Right ventricle myocardium superior (tissue), 1 donor: ENCODE results near the gene HEG1. TPM values are rescaled to one million over a fixed set of nuclear protein-coding genes. Genes with fewer than 3 reads are reported as not detected.

ENCODE experiments used
- ATAC-seq: fragments of 200-7000 bp; cut with Tn5 transposase; one replicate; pipeline ENCODE4 v1.9.1; 2020; ENCODE audit warnings: mild to moderate bottlenecking; ENCODE audit not compliant: poor library complexity
- DNase-seq: peaks from one replicate; pipeline ENCODE4 v3.0.0-alpha.2; 2020
- intact Hi-C: fragments of 100-400 bp; cut with DNase I; formaldehyde crosslinking; loops from one replicate; pipeline ENCODE4 v1.11.2; 2022
- total RNA-seq: library from RNA; stranded (reverse); fragmentation: NEBNext Ultra II Directional; extraction: Animal tissue kit (Norgen Biotek cat#: 25700); gene quantifications from one replicate; pipeline ENCODE4 v1.2.1, GENCODE V29; 2021
- donor health status: DM: no; HTN: yes; CAD: no; lungs with severe emphysema.

Gene HEG1
- total RNA-seq, 1 donor from 2014 or later = 91.1 TPM

- no peak for DNase-seq
- ATAC-seq = no peak
- intact Hi-C loops = no loop called here
Measured at GRCh38 chr3:125028657-125029056, 27.1 kb downstream of the HEG1 start.

- ATAC-seq = no peak
- intact Hi-C loops = no loop called here
Measured at GRCh38 chr3:125025642-125026041, 30.2 kb downstream of the HEG1 start.

GRCh38 chr3:125024817-125025216 lies 31.0 kb downstream of the HEG1 start:
- intact Hi-C loops = no loop called here
- DNase-seq (peak; percentile 69), ATAC-seq (peak; percentile 86)

More at GRCh38 chr3:125025642-125026041, 30.2 kb downstream of the HEG1 start:
- no peak for DNase-seq

- ATAC-seq = peak; percentile 48
- intact Hi-C loops = no loop called here
- DNase-seq = no peak
Measured at GRCh38 chr3:125023833-125024555, 31.8 kb downstream of the HEG1 start.

- ATAC-seq (no peak), DNase-seq (no peak)
- intact Hi-C loops = no loop called here
Measured at GRCh38 chr3:125022206-125022605, 33.6 kb downstream of the HEG1 start.

GRCh38 chr3:125019271-125019670 lies 36.5 kb downstream of the HEG1 start:
- intact Hi-C loops = no loop called here
- no peak for DNase-seq
- no peak for ATAC-seq

- no peak for ATAC-seq
- intact Hi-C loops = no loop called here
Measured at GRCh38 chr3:125017406-125017805, 38.4 kb downstream of the HEG1 start.

GRCh38 chr3:125014570-125015179 lies 41.1 kb downstream of the HEG1 start:
- no peak for DNase-seq
- peak; percentile 80 for ATAC-seq
- intact Hi-C loops = no loop called here

More at GRCh38 chr3:125017406-125017805, 38.4 kb downstream of the HEG1 start:
- DNase-seq = no peak

GRCh38 chr3:125013095-125013494 lies 42.7 kb downstream of the HEG1 start:
- DNase-seq = no peak
- no peak for ATAC-seq
- intact Hi-C loops = no loop called here

- no peak for ATAC-seq
- DNase-seq = no peak
Measured at GRCh38 chr3:125011941-125012340, 43.9 kb downstream of the HEG1 start.

GRCh38 chr3:125010393-125010792 lies 45.4 kb downstream of the HEG1 start:
- ATAC-seq = no peak
- intact Hi-C loops = no loop called here

More at GRCh38 chr3:125011941-125012340, 43.9 kb downstream of the HEG1 start:
- intact Hi-C loops = no loop called here

GRCh38 chr3:125008766-125009165 lies 47.0 kb downstream of the HEG1 start:
- ATAC-seq = no peak
- no peak for DNase-seq
- intact Hi-C loops = loop anchor here (10.0 kb wide), 1 partner anchor 46 kb away; the partner anchor contains the start of gene HEG1

More at GRCh38 chr3:125010393-125010792, 45.4 kb downstream of the HEG1 start:
- DNase-seq = no peak

- DNase-seq (no peak), ATAC-seq (no peak)
- intact Hi-C loops = loop anchor here (10.0 kb wide), 1 partner anchor 48 kb away; the partner anchor contains the start of gene HEG1
Measured at GRCh38 chr3:125006291-125006731, 49.5 kb downstream of the HEG1 start.

GRCh38 chr3:125005676-125006075 lies 50.1 kb downstream of the HEG1 start:
- DNase-seq (no peak), ATAC-seq (no peak)
- intact Hi-C loops = loop anchor here (10.0 kb wide), 1 partner anchor 49 kb away; the partner anchor contains the start of gene HEG1

- intact Hi-C loops = loop anchor here (10.0 kb wide), 1 partner anchor 50 kb away; the partner anchor contains the start of gene HEG1
- ATAC-seq (no peak), DNase-seq (no peak)
Measured at GRCh38 chr3:125005222-125005621, 50.6 kb downstream of the HEG1 start.

GRCh38 chr3:125003859-125004595 lies 51.8 kb downstream of the HEG1 start:
- ATAC-seq (peak; percentile 12), DNase-seq (no peak)
- intact Hi-C loops = loop anchor here (10.0 kb wide), 1 partner anchor 51 kb away; the partner anchor contains the start of gene HEG1

GRCh38 chr3:125003369-125003853 lies 52.4 kb downstream of the HEG1 start:
- peak; percentile 76 for DNase-seq
- intact Hi-C loops = loop anchor here (10.0 kb wide), 1 partner anchor 51 kb away; the partner anchor contains the start of gene HEG1

GRCh38 chr3:125002414-125003368 lies 53.1 kb downstream of the HEG1 start:
- DNase-seq (no peak), ATAC-seq (no peak)
- intact Hi-C loops = loop anchor here (10.0 kb wide), 1 partner anchor 52 kb away; the partner anchor contains the start of gene HEG1

More at GRCh38 chr3:125003369-125003853, 52.4 kb downstream of the HEG1 start:
- ATAC-seq = peak; percentile 92
